ENCODE data around the gene LEF1. TPM values are rescaled to one million over a fixed set of nuclear protein-coding genes. Genes with fewer than 3 reads are reported as not detected.

Gene LEF1
- total RNA-seq, 4 donors from 2014 or later: 1.5 to 2.6 (median 2.4) TPM; not detected in 1

DNA sequence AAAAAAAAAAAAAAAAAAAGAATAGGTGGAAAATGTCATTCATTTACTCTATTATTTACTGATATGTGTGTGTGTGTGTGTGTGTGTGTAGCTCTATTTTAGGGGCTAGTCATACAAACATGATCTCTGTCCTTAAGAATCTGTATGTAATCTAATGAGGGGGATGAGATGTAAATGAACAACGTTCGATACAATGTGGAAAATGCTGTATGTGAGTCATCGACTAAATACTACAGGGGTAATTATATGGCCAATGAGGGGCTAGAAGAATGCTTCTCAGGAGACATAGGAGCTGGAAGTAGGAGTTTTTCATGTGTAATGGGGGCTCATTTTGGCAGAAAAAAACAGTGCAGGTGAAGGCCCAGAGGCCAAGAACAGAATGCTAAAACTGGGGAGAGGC is 41.9 kb downstream of the LEF1 start:
- H3K4me3 ChIP-seq: no peak overlapping the region
- WGBS, 2 donors (ENCODE audit: low coverage in 1 of 2): 80 to 87% methylated on average over 3 of the region's 3 CpGs
- no peak for TF ChIP-seq EP300 (IDR thresholded peaks at IDR 0.05)
- TF ChIP-seq, protein P1, sequence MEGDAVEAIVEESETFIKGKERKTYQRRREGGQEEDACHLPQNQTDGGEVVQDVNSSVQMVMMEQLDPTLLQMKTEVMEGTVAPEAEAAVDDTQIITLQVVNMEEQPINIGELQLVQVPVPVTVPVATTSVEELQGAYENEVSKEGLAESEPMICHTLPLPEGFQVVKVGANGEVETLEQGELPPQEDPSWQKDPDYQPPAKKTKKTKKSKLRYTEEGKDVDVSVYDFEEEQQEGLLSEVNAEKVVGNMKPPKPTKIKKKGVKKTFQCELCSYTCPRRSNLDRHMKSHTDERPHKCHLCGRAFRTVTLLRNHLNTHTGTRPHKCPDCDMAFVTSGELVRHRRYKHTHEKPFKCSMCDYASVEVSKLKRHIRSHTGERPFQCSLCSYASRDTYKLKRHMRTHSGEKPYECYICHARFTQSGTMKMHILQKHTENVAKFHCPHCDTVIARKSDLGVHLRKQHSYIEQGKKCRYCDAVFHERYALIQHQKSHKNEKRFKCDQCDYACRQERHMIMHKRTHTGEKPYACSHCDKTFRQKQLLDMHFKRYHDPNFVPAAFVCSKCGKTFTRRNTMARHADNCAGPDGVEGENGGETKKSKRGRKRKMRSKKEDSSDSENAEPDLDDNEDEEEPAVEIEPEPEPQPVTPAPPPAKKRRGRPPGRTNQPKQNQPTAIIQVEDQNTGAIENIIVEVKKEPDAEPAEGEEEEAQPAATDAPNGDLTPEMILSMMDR (IDR thresholded peaks at IDR 0.05): no peak
- TF ChIP-seq POLR2A (IDR thresholded peaks at IDR 0.05): no peak
- TF ChIP-seq POLR2AphosphoS5 (IDR thresholded peaks at IDR 0.05): no peak

DNA sequence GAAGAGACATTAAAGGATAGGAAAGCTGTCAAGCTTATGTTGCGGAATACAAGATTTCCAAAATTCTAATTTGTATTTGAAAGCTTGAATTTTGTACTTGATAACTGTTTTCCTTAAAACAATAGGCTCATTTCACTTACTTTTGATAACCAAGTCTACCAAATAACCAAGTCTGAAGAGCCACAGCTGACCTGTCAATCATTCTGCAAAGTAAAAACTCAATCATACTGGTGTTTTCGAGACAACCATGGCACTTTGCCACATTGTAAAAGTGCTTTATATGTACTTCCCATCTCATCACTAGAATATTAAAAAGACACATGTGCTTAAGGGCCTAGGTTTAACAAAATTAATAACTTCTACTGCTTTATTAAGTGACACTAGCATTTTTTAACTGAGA is 47.9 kb downstream of the LEF1 start:
- Histone ChIP-seq H3K27ac (no peak overlapping the region), H3K36me3 (no peaks in the 10 kb centered on the region), H3K4me1 (no peaks in the 10 kb centered on the region), H3K9me3 (no peaks in the 10 kb centered on the region), H3K27me3 (no peaks in the 10 kb centered on the region), H3K4me3 (no peak overlapping the region)
- no peak for TF ChIP-seq POLR2AphosphoS5 (IDR thresholded peaks at IDR 0.05)
- TF ChIP-seq, protein P1 (IDR thresholded peaks at IDR 0.05): no peak
- no peak for TF ChIP-seq POLR2A (IDR thresholded peaks at IDR 0.05)
- no peak for TF ChIP-seq EP300 (IDR thresholded peaks at IDR 0.05)
- no peak for ATAC-seq
- 89 to 96% methylated on average over 2 of the region's 2 CpGs for WGBS, 2 donors (ENCODE audit: low coverage in 1 of 2)

More for the DNA sequence above, 41.9 kb downstream of the LEF1 start:
- no peak overlapping the region for H3K27ac ChIP-seq
- no peaks in the 10 kb centered on the region for H3K27me3 ChIP-seq
- H3K36me3 ChIP-seq: no peaks in the 10 kb centered on the region
- no peaks in the 10 kb centered on the region for H3K4me1 ChIP-seq
- ATAC-seq: no peak
- no peaks in the 10 kb centered on the region for H3K9me3 ChIP-seq

DNA sequence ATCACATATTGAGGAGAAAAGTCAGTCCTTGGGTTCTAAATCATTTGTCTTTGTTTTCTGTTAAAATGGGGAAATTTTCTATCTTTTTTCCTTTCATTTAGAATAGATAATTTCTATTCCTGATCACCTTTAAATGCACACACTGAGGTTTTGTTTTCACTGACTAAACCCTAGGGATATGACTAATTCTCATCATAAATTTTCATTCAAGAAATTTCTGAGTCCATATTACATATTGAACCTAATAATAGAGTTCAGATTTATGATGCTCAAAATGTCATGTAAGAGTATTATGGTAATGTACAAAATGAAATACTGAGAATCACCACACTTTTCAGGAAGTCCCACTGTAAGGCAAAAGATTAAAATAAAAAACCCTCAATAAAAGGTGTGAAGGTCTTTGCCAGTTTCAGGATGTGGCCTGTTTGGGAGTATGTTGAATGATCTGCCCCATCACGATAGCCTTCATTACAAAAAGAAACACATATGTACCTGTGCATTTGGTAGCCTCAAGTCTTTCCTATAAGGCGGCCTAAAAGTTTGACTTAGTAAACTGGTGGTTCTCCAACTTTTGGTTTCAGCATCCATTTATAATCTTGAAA is 49.4 kb downstream of the LEF1 start:
- WGBS, 2 donors (ENCODE audit: low coverage in 1 of 2): 82 to 100% methylated on average over 1 to 2 of the region's 2 CpGs
- no peak overlapping the region for H3K27ac ChIP-seq
- no peak for ATAC-seq

DNA sequence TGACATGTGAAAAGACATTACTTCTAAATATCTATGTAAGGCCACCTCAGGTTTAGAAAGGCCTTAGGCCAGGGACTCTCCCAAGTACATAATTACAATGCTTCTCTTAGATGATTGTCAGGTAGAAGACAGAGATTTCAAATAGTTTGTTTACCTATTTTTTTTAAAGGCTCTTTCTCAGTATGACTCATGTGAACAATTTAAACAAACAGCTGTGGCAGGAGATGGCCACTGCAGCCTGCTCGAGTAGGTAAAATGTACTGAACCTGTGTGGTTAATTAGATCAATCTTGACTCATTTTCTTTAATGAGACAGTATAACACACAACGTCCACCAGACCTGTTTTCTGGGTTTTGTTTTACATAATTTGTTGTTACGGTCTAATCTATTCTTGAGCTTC is 50.2 kb downstream of the LEF1 start:
- WGBS, 2 donors (ENCODE audit: low coverage in 1 of 2): 71 to 76% methylated on average over 3 of the region's 3 CpGs
- no peak for TF ChIP-seq POLR2A (IDR thresholded peaks at IDR 0.05)
- TF ChIP-seq, protein P1 (IDR thresholded peaks at IDR 0.05): no peak
- TF ChIP-seq POLR2AphosphoS5 (IDR thresholded peaks at IDR 0.05): no peak
- no peak for TF ChIP-seq EP300 (IDR thresholded peaks at IDR 0.05)
- Histone ChIP-seq H3K9me3 (no peaks in the 10 kb centered on the region), H3K27me3 (no peaks in the 10 kb centered on the region), H3K4me3 (no peak overlapping the region), H3K4me1 (no peaks in the 10 kb centered on the region), H3K27ac (no peak overlapping the region), H3K36me3 (no peaks in the 10 kb centered on the region)
- no peak for ATAC-seq

More for the DNA sequence above, 49.4 kb downstream of the LEF1 start:
- H3K27me3 ChIP-seq: no peaks in the 10 kb centered on the region
- TF ChIP-seq, protein P1 (IDR thresholded peaks at IDR 0.05): no peak
- TF ChIP-seq POLR2AphosphoS5 (IDR thresholded peaks at IDR 0.05): no peak
- no peak for TF ChIP-seq EP300 (IDR thresholded peaks at IDR 0.05)
- no peak for TF ChIP-seq POLR2A (IDR thresholded peaks at IDR 0.05)
- H3K9me3 ChIP-seq: no peaks in the 10 kb centered on the region
- H3K4me3 ChIP-seq: no peak overlapping the region
- H3K4me1 ChIP-seq: no peaks in the 10 kb centered on the region
- no peaks in the 10 kb centered on the region for H3K36me3 ChIP-seq

DNA sequence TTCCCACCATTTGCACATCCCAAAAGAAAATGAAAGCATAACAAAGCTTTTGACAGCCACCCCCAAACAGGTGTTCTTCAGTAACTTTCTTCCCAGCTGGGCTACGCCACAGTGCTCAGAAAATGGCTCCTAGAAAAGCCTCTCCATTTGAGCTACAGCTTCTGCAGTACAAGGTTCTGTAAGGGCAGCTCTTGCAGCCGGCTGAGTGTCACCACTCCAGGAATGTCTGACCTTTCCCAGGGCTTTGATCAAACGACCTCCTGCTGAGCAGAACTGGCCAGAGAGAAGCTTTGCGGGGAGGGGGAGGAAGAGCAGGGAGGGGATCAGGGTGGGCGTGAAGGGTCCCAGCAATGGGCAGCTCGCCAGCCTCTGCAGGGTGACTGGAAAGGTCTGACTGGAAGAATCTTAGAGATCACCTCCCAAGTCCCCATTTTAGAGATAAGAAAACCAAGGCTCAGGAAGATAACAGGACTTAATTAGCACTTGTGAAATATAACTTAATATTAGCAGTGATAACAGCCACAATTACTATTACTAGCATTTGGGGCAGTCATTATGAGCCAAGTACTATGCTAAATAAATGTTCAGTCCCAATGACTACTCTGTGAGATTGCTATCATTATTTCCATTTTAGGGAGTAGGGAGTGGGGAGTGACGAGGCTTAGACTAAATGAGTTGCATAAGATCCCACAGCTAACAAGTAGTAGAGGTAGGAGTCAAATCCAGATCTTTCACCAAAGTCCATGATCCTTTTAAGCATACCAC is 51.1 kb downstream of the LEF1 start:
- Histone ChIP-seq H3K4me1 (no peaks in the 10 kb centered on the region), H3K27me3 (no peaks in the 10 kb centered on the region), H3K27ac (no peak overlapping the region), H3K9me3 (no peaks in the 10 kb centered on the region), H3K36me3 (no peaks in the 10 kb centered on the region), H3K4me3 (no peak overlapping the region)
- ATAC-seq: no peak
- WGBS, 2 donors (ENCODE audit: low coverage in 1 of 2): 67 to 77% methylated on average over 2 to 4 of the region's 7 CpGs
- TF ChIP-seq EP300 (IDR thresholded peaks at IDR 0.05) (no peak), POLR2AphosphoS5 (IDR thresholded peaks at IDR 0.05) (no peak), POLR2A (IDR thresholded peaks at IDR 0.05) (no peak)
- TF ChIP-seq, protein P1 (IDR thresholded peaks at IDR 0.05): no peak
